HG02870 (cell line): ENCODE data around the gene SGCD.
A peak's percentile ranks its signal among the peaks of the same experiment; 100 is the strongest.

Experiments
- ATAC-seq: cut with Tn5 transposase; IDR thresholded peaks from one replicate; pipeline ENCODE4 v1.9.1; 2021; ENCODE audit warnings: mild to moderate bottlenecking, moderate library complexity; ENCODE audit not compliant: unreplicated experiment

SGCD gene

DNA sequence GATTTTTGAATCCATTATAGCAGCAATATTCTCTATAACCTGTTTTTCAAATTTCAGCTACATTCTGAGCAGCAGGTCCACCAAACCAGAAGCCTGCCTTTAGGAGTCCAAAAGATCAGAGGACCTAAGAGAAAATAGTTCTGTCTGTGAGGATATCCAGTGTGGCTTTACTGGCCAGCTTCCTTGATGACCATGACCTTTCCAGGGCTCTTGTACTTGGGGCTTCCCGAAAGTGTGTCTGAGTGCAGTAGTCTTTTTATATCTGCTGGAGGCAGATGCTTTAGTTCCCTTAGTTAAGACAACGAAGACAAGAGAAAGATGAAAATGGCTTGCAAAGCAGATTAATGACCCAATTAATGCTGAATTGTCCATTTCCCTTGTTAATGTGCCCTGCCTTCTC lies 72.4 kb downstream of the SGCD start:
- ATAC-seq, result no peak

DNA sequence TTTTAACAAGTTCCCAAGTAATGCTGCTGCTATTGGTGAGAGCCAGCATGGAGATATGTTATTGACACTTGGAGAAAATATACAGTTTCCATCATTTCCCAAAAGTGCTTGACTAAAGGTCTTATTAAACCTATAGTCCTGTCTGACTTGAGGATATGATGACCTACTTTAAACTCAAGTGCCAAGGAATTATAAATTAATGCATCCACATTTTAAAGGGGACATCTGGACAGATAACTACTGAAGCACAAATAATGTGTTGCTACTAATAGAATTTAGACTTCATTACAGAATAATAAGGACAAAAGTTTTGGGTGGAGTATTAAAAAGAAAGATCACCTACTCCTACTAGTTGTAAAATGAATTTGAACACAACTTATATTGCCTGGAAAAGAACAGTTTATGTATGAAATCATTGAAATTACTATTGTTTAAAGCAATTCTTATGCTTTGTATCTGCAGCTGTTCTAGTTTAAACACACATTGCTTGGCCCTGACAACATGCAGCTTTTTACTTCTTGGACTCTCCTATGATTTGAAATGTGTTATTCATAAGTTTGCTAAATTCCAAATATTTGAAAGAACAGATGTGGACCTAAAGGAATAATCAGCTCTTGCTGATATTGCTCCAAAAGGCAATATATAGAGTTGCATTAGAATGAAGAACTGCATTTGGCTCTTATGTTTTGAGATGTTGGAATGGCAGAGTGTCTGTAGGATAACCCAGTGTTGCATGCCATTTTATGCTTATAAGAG lies 73.4 kb downstream of the SGCD start:
- ATAC-seq, result no peak

DNA sequence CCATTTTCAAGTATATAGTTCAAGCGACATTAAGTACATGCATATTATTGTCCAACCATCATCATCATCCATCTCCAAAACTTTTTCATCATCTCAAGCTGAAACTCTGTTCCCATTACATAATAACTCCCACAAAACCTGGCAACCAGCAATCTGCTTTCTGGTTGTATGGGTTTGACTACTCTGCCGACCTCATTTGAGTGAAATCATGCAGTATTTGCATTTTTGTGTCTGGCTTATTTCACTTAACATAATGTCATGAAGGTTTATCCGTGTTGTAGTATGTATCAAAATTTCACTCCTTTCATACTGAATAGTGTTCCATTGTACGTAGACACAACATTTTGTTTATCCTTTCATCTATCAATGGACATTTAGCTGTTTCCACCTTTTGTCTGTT lies 74.8 kb downstream of the SGCD start:
- ATAC-seq, result peak; percentile 6

DNA sequence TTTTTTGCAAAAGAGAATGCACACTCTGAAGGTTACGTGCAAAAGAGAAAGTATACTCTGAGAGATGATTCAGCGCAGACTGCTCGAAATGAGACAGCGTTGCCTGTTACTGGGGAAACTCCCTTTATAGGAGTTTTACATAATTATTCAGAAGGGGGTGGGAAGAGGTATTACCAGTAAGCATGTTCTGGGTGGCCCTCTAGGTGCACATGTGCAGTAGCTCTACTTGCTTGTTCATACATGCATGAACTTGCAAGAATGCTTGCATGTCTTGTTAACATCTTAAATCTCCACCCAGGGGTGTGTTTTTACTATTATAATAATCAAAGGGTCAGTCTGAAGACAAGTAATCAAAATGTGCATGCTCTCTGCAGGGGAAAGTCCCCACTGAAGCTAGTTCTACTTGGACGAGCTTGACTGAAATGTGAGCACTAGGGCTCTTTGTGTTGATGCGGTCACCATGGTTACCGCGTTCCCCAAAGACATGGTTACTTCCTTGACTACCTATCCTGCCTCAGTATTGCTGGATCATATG lies 75.5 kb downstream of the SGCD start:
- ATAC-seq, result peak; percentile 97

DNA sequence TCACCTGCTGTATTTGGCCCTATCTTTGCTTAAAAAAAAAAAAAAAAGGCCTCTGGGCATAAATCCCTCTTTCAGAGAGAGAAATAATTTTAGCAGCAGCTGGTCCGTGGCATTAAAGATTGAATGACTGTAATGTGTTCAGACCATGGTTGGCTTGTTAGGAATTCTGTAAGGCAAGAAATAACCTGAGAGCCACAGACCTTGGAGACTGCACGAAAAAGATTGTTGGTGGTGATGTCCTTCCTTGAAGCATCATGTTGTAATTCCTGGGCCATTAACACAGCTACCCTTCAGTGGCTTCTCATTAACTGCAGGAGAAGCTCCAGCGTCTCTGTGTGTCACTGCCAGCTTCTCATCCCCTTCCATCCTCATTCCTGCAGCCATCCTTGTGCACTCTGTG lies 79.0 kb downstream of the SGCD start:
- no peak for ATAC-seq

DNA sequence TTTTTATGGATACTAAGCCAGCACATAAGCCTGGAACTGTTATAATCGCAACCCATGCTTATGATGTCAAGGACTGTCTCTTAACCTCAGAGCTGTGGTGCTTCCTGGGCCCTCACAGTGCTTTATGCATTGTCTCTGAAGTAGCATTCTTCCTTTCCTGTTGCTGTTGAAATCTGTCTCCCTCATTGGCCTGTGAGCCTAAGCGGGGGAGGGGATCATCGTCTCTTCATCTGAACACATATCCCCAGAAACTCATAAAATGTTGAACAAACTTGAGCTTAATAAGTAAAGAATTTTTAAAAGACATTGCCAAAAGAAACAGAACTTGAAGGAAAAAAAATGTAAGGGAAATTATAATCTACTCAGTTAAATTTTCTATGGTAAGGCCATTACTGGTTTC lies 80.3 kb downstream of the SGCD start:
- no peak for ATAC-seq

DNA sequence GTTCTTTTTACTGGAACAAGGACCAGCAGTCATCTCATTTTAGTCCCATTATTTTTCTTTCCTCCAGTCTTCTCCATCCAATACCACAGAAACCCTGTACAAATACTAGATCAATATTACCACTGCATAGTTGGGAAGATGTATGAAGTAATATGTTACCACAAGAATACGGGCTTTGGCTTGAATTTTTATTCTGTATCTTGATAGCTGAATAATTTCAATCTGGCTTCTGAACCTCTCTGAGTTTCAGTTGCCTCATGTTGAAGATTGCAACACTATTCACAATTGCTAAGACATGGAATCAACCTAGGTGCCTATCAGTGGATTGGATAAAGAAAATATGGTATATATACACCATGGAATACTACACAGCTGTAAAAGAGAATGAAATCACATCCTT lies 82.9 kb downstream of the SGCD start:
- no peak for ATAC-seq

DNA sequence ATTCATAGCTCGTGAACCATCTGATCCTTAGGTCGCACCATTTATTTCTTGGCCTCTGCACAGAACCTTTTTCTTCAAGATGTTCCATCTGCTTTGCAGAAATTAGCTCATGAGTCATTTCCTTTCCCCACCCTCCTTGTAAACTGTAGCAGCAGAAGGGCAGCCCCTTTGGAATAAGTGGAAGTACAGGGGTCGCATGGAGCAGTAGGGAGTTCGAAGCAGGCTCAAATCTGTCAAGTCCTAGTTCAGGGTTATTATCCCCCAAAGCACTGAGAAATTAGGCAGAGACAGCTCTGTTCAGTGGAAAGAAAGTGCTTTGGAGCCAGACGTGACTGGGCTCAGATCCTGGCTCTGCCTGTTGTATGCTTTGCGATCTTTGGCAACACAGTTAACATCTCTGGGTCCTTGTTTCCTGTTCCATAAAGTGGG lies 84.2 kb downstream of the SGCD start:
- ATAC-seq, result no peak

DNA sequence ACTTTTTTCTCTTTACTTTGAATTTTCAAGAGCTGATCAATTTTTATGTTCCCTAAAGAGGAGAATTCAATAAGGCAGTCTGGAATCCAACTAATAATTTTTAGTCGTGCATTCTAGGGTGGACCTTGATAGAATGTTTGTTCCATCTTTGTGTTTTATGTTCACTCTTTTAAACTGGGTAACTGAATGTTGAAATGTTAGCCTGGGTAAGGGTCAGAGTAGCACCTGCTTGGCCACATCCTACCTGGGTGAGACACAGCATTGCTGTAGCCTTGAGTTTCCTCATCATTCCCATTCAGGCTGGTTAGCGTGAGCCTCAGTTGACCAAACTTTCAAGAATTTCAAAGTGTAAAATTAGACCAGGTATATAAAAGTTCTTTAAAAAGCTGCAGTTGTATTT lies 85.0 kb downstream of the SGCD start:
- no peak for ATAC-seq

DNA sequence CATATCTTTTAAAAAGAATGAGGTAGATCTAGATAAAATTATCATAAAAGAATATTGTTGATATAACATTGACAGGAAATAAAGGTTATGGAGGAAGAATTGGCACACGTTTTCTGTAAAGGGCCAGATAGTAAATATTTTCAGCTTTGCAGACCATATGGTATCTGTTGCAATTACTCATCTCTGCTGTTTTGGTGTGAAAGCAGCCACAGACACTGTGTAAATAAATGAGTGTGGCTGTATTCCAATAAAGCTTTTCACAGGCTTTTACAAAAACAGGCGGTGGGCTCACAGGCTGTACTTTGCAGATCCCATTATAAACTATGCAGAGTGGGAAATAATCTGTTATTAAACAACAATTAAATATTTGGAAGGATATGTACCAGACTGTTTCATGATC lies 87.4 kb downstream of the SGCD start:
- no peak for ATAC-seq

DNA sequence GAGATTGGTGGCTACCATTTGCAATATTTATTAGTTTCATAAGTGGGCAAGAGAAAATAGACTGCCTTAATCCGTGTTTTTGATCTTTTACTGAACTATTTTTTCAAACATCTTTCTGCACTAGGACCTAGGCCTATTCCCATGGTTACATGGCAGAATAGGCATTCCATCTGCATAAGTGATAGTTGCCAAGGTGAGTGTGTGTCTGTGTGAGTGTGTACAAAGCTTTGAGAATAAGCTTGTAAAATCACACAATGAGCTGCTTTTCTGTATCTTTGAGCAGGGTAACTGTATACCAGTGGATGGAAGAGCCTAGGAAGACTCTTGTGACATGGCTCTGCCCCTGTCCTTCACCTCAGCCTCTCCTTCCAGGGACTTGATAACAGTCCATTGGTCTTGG lies 92.7 kb downstream of the SGCD start:
- ATAC-seq, result no peak

DNA sequence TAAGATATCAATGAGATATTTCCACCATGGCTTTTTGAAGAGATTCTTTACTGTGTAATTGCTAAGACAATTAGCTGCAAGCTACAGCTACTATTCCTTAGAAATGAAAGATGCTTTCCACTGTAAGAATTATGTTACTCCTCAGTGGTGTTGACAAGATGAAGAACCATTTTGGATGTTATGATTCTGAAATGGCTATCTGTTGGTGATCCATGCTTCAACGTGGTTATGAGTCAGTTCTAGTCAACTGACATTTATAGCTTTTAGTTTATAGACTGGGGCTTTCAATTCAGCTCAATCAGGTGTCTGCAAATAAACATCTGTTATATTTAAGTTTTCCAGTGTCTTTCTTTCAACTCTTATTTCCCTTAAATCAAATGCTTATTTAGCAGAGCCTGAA lies 93.7 kb downstream of the SGCD start:
- no peak for ATAC-seq

DNA sequence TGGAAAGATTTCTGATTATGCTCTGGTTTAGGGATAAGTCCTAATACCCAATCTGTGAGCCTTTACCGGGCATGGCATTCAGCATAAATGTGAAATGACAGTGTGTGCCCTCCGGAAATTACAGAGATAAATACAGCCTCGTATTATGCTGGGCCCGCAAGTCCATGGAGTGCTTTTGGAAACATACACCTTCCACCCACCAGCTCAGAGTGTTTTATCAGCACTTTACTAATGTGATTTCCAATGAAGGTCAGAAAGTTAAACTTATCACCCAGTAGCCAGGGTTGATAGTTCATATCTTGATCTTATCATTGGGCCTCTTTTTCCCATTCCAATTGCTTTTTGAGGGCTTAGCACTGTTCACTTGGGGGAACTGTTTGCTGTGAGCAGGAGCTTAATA lies 94.8 kb downstream of the SGCD start:
- no peak for ATAC-seq

DNA sequence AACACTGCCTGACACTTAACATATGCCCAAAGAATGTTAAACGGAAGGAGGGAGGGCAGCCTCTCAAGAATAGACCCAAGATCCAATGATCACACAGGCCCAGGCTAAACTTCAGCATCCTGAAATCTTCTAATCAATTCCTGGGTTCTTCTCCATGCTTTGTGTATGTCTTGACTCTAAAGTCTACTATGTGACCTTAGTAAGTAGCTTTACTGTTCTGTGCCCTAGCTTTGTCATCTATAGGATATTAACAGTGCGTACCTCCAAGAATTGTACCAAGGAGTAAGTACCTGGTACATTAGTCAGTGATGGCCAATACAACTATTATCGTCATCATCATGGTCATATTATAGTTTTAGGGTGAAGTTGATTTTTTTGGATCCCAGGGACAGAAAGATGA lies 96.6 kb downstream of the SGCD start:
- ATAC-seq, result no peak

DNA sequence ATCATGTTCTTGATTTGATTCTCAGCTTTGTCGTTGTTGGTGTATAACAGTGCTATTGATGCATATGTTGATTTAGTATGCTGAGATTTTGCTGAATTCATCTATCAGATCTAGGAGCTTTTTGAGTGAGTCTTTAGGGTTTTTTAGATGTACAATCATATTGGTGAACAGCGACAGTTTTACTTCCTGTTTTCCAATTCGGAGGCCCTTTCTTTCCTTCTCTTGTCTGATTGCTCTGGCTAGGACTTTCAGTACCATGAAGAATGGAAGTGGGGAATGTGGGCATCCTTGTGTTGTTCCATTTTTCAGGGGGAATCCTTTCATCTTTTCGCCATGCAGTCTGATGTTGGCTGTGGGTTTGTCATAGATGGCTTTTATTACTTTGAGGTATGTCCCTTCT lies 100.4 kb downstream of the SGCD start:
- no peak for ATAC-seq

DNA sequence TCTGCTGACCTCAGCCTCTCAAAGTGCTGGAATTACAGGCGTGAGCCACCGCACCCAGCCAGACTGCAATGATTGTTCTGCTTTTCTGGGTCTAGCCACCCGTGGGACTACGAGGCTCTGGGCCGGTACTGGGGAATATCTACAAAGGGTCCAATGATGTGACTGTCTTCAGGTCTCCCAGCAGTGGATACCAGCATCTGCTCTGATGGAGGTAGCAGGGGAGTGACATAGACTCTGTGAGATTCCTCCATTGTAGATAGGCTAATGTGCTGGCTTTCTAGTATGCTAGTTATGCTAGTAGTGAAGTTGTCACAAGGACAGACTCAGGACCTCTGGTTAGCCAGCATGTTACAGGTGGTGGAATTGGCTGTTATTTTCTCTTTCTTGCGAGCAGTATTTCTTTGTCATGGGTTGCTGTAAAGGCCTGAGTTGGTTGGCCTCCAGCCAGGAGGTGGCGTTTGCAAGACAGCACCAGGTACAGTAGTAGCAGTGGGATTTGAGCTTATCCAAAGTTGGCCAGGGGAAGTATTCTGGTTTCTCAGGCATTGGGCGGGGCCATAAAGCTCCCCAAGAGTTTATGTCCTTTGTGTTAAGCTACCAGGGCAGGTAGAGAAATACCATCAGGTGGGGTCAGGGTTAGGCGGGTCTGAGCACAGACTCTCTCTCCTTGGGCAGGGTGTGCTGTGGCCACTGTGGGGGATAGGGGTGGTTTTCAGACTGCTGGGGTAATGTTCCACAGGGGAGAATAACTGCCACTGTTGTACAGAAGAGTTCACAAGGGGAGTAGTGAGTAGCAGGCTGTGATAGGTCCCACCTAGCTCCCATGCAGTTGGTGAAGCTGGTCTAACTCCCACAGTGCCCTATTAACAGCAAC lies 105.2 kb downstream of the SGCD start:
- ATAC-seq, result no peak

DNA sequence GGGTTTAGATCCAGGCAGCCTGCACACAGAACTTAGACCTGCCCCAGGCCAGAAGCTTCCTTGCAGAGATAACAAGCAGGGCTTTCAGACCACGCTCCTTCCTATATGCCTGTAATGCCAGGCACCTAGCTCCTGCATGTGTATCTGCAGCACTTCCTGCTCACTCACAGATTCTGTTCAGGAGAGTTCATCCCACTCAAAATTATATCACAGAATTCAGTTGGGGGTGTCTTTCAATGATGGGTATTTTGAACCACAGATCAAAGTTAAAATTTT lies 105.8 kb downstream of the SGCD start:
- ATAC-seq, result no peak

DNA sequence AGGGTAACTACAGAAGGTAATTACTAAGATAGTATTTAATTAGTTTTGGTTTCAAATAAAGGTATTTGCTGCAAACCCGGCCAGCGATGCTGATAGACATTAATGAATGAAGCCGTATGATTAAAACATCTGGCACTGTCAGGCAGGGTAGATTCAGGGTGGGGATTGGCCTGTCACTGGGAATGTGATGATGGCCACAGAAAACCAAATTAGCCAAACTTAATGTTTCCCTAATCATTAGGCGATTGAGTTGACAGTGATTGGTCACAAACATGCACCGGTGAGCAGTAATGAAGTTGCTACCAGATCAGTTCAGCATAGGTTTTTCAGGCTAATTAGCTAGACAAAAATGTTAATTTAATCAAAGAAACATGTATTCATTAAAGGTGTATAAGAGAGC lies 107.5 kb downstream of the SGCD start:
- ATAC-seq, result no peak

DNA sequence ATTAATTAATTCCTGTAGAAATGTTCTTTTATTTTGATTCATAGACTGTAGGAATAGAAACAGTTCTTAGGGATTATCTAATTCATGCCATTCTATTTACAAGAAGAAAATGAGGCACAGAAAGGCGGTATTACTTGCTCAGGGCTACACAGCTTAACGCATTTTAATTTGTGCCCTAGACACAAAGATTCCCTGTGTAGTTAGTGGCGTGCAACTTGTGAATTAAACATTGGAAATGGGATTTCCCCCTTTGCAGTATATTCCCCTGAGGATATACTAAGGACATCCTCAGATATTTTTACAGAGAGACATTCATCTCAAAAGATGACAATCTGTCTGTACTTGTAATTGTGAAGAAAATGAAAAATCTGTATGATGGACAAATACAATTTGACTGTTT lies 108.1 kb downstream of the SGCD start:
- no peak for ATAC-seq

DNA sequence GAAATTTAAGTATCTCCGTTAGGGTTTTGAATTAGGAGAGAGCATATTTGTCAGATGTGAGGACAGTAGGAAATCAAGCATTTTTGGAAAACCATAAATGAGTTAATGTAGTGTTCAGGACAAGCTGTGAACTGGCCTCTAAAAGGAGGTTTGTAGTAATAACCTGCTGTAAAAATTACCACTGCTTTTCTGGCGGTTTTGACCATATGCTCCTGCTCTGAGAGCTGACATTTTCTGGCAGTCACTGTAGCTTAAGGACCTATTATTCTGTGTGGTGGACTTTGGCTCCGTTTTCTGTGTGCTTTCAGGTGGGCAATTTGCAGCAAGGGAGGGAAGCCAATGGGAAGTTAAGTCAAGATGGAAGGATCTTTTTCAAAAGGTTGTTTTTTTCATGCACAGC lies 111.1 kb downstream of the SGCD start:
- no peak for ATAC-seq

DNA sequence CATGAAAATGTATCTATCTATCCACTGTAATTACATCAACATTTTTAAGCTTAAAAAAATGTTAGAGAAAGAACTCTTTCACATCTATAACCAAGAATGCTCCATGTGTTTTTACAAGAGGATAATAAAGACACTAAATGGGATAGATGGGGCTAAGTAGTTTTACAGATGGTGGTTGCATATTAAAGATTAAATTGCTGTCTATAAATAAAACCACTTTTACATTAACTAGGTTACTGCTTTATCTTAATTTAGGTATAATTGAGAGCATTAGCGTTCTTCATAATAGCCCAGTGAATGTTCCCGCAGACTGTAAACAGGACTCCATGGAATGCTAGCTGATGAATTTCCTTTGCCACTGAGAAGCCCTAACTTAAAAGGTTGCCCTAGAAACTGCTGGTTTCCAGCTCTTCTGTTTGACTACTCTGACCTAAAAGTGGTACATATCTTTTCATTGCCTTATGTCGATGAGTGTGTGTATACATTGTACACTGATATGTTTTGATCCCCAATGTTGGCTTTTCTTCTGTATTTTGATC lies 117.9 kb downstream of the SGCD start:
- no peak for ATAC-seq

DNA sequence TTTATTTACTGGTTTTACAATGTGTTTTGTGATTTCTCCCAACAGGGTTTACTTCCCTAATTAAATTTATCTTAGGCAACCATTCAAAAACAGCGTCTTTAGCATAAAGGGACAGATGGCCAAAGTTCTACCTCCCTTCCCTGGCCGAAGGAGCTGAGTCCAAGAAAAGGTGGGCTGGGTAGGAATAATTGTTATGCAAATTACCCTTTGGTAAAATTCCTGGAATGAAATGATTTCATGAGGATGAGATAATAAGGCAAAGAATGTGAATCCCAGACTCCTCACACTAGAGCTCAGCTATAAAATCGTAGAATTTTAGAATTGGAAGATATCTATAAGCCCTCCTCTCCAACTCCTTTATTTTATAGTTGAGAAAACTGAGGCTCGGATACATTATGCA lies 119.6 kb downstream of the SGCD start:
- no peak for ATAC-seq
